SK-N-SH (cell line): ENCODE data around the gene SLC25A48. TPM values are rescaled to one million over a fixed set of nuclear protein-coding genes. Genes with fewer than 3 reads are reported as not detected.

Experiments
- CTCF ChIA-PET: fragments of 300-600, 350-600 bp; formaldehyde crosslinking; extraction: SDS; loops from one replicate; lab custom pipeline; 2021; lab: Yijun Ruan, JAX
- POLR2A ChIA-PET: fragments of 350-600 bp; sonication (Branson Sonifier 250); formaldehyde crosslinking; extraction: SDS; loops from one replicate; lab custom pipeline; 2020; ENCODE audit warnings: antibody characterized with exemption, inconsistent platforms; lab: Yijun Ruan, JAX
- DNase-seq: peaks from one replicate; pipeline ENCODE4 v3.0.0; 2012
- H2AFZ ChIP-seq: fragments of 200-600 bp; sonication (generic); 2 replicates; pipeline ENCODE4 v1.8.1; 2016; ENCODE audit warnings: antibody characterized with exemption, mild to moderate bottlenecking, low read depth
- H3F3A ChIP-seq: fragments of 200-600 bp; sonication (generic); replicated peaks from 2 replicates; pipeline ENCODE3; 2016; ENCODE audit warnings: antibody characterized with exemption, mild to moderate bottlenecking; ENCODE audit not compliant: insufficient read depth
- H3K27ac ChIP-seq, 2 experiments: fragments of 200-500 bp in 1 of 2; fragments of 200-600 bp in 1 of 2; sonication (Bioruptor generic) in 1 of 2; sonication (generic), shearing (Covaris generic) in 1 of 2; 2 replicates each; pipeline versions ENCODE4 v1.5.1 to v1.6.1; 2014 to 2016; ENCODE audit warnings: low read depth in 2 of 2, inconsistent platforms in 1 of 2, low read length in 1 of 2, mild to moderate bottlenecking in 1 of 2, mixed read lengths in 1 of 2
- H3K27me3 ChIP-seq: fragments of 200-600 bp; sonication (generic), shearing (Covaris generic); 2 replicates; pipeline ENCODE4 v1.6.1; 2016; ENCODE audit warnings: mixed run types; ENCODE audit not compliant: insufficient read depth
- H3K36me3 ChIP-seq, 2 experiments: fragments of 200-500 bp in 1 of 2; fragments of 200-600 bp in 1 of 2; sonication (Bioruptor generic) in 1 of 2; sonication (generic) in 1 of 2; replicated peaks in 1 of 2; 2 replicates each; pipeline versions ENCODE3 to v1.5.1; 2014 to 2016; ENCODE audit warnings: low read length in 1 of 2, mild to moderate bottlenecking in 1 of 2; ENCODE audit not compliant: insufficient read depth in 2 of 2, control insufficient read depth in 1 of 2
- H3K4me1 ChIP-seq, 2 experiments: fragments of 200-500 bp in 1 of 2; fragments of 200-600 bp in 1 of 2; sonication (Bioruptor generic) in 1 of 2; sonication (generic), shearing (Covaris generic) in 1 of 2; 2 replicates each; pipeline versions ENCODE4 v1.5.1 to v1.6.1; 2014 to 2016; ENCODE audit warnings: low read depth in 1 of 2, low read length in 1 of 2, mixed run types in 1 of 2; ENCODE audit not compliant: insufficient read depth in 2 of 2, control insufficient read depth in 1 of 2
- H3K4me2 ChIP-seq: fragments of 200-600 bp; sonication (generic), shearing (Covaris generic); 2 replicates; pipeline ENCODE4 v1.6.1; 2017; ENCODE audit warnings: mixed run types
- H3K4me3 ChIP-seq, 2 experiments: fragments of 200-500 bp in 1 of 2; fragments of 200-600 bp in 1 of 2; sonication (Bioruptor generic) in 1 of 2; sonication (generic), shearing (Covaris generic) in 1 of 2; 2 replicates each; pipeline versions ENCODE4 v1.5.1 to v1.8.1; 2014 to 2016; ENCODE audit warnings: low read depth in 2 of 2, inconsistent platforms in 1 of 2, low read length in 1 of 2, mild to moderate bottlenecking in 1 of 2, mixed read lengths in 1 of 2, moderate library complexity in 1 of 2
- H3K79me2 ChIP-seq: fragments of 200-600 bp; sonication (generic); 2 replicates; pipeline ENCODE4 v1.8.1; 2017; ENCODE audit warnings: mild to moderate bottlenecking; ENCODE audit not compliant: insufficient read depth
- H3K9ac ChIP-seq: fragments of 200-600 bp; sonication (generic); 2 replicates; pipeline ENCODE4 v1.6.1; 2017; ENCODE audit warnings: mixed run types
- H3K9me2 ChIP-seq: fragments of 200-600 bp; sonication (generic); 2 replicates; pipeline ENCODE4 v1.6.1; 2017; ENCODE audit warnings: mixed run types
- H3K9me3 ChIP-seq: fragments of 200-600 bp; sonication (generic); 2 replicates; pipeline ENCODE4 v1.6.1; 2017; ENCODE audit warnings: mixed run types, mild to moderate bottlenecking, moderate library complexity
- H4K20me1 ChIP-seq: fragments of 200-600 bp; sonication (generic); 2 replicates; pipeline ENCODE4 v1.6.1; 2017; ENCODE audit warnings: mild to moderate bottlenecking, mixed run types; ENCODE audit not compliant: insufficient read depth
- EZH2phosphoT487 ChIP-seq: fragments of 200-600 bp; sonication (generic); IDR thresholded peaks from 2 replicates; pipeline ENCODE4 v1.6.1; 2017; ENCODE audit warnings: low read depth, mixed run types, mild to moderate bottlenecking, antibody characterized with exemption, moderate library complexity, borderline replicate concordance
- FOXJ3 ChIP-seq: sonication (generic); formaldehyde crosslinking; IDR thresholded peaks from 2 replicates; pipeline ENCODE4 v1.5.1; 2020; ENCODE audit warnings: mild to moderate bottlenecking, missing genetic modification reagents
- GATA2 ChIP-seq: sonication (generic); formaldehyde crosslinking; IDR thresholded peaks from 2 replicates; pipeline ENCODE4 v1.5.0; 2020; ENCODE audit warnings: mild to moderate bottlenecking, missing genetic modification reagents
- IRF3 ChIP-seq: fragments of 150-350 bp; IDR thresholded peaks from 2 replicates; pipeline ENCODE4 v1.6.1; 2016; ENCODE audit warnings: mild to moderate bottlenecking, low read depth, low read length
- MEF2A ChIP-seq: IDR thresholded peaks from 2 replicates; pipeline ENCODE4 v1.4.0; 2012; ENCODE audit warnings: low read depth, borderline replicate concordance
- MXI1 ChIP-seq: IDR thresholded peaks from 2 replicates; pipeline ENCODE4 v1.6.1; 2012; ENCODE audit warnings: mild to moderate bottlenecking, low read depth, low read length, improper control_type of control experiment
- POLR2AphosphoS5 ChIP-seq: IDR thresholded peaks from 2 replicates; pipeline ENCODE4 v1.6.1; 2012; ENCODE audit warnings: low read depth, low read length
- RAD21 ChIP-seq: IDR thresholded peaks from 2 replicates; pipeline ENCODE4 v1.6.1; 2012; ENCODE audit warnings: mild to moderate bottlenecking, low read length
- RCOR1 ChIP-seq: fragments of 150-350 bp; IDR thresholded peaks from 2 replicates; pipeline ENCODE4 v1.6.1; 2017; ENCODE audit warnings: antibody characterized with exemption, low read length
- SIN3A ChIP-seq: IDR thresholded peaks from 2 replicates; pipeline ENCODE4 v1.6.1; 2012; ENCODE audit warnings: low read depth, mild to moderate bottlenecking, low read length, moderate library complexity, borderline replicate concordance
- TAF1 ChIP-seq: IDR thresholded peaks from 2 replicates; pipeline ENCODE4 v1.6.1; 2012; ENCODE audit warnings: low read depth, mild to moderate bottlenecking, low read length, moderate library complexity, borderline replicate concordance
- WGBS: methylation state at CpG from one replicate; pipeline ENCODE4 v1.1.6; 2017; ENCODE audit warnings: low lambda C conversion rate; 5-methylcytosine and 5-hydroxymethylcytosine counted together
- polyA plus RNA-seq, 3 experiments: library from polyadenylated mRNA; depleted of rRNA; stranded (reverse); fragments of >200 nt; gene quantifications; 2 replicates each; pipeline ENCODE4 v1.2.3, GENCODE V29; 2012
- TF ChIP-seq, protein P1 (sequence below): fragments of 150-350 bp; IDR thresholded peaks from 2 replicates; pipeline ENCODE4 v1.6.1; 2017; ENCODE audit warnings: antibody characterized with exemption, low read length, low read depth, borderline replicate concordance
- TF ChIP-seq, protein P2 (sequence below): IDR thresholded peaks from 2 replicates; pipeline ENCODE4 v1.4.0; 2012; ENCODE audit warnings: low read depth
- TF ChIP-seq, protein P3 (sequence below): IDR thresholded peaks from 2 replicates; pipeline ENCODE4; 2012
- TF ChIP-seq, protein P4 (sequence below): IDR thresholded peaks from 2 replicates; pipeline ENCODE4 v1.4.0; 2012; ENCODE audit warnings: low read depth, borderline replicate concordance

SLC25A48 gene
- polyA plus RNA-seq, 1 of the 3 experiments (the other 2 are of a cell fraction), result 0.23 TPM

DNA sequence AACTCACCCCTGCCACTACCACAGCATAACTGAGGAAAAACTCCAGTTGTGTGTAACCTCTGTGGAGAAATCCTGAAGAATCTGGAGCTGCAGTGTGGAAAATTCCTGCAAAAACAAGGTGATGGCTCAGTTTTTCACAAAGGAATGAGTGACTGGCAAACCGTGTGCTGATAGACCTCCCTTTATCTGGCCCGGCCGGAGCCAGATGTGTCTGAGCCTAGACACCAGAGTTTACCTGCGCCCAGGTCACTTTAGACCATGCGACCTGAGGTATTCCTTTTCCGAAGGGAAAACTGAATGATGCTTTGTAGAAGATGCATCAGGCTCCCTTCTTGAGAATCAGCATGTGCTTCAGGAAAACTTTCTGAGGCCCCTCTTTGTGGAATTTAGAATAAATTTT is 16.2 kb downstream of the SLC25A48 start:
- no peaks in the 10 kb centered on the region for H3K4me1 ChIP-seq
- H3K9me2 ChIP-seq, result no peaks in the 10 kb centered on the region
- H4K20me1 ChIP-seq, result no peaks in the 10 kb centered on the region
- no peak overlapping the region for H3K9ac ChIP-seq
- H3K79me2 ChIP-seq, result no peaks in the 10 kb centered on the region
- H3K36me3 ChIP-seq, result no peaks in the 10 kb centered on the region
- H3K27ac ChIP-seq, result no peak overlapping the region
- H3F3A ChIP-seq, result no peaks in the 10 kb centered on the region
- H3K4me3 ChIP-seq, result no peak overlapping the region
- no peaks in the 10 kb centered on the region for H3K9me3 ChIP-seq
- H2AFZ ChIP-seq, result no peak overlapping the region
- DNase-seq, result no peak
- TF ChIP-seq FOXJ3, result no peak
- TF ChIP-seq MXI1, result no peak
- TF ChIP-seq IRF3, result no peak
- TF ChIP-seq, protein P1, sequence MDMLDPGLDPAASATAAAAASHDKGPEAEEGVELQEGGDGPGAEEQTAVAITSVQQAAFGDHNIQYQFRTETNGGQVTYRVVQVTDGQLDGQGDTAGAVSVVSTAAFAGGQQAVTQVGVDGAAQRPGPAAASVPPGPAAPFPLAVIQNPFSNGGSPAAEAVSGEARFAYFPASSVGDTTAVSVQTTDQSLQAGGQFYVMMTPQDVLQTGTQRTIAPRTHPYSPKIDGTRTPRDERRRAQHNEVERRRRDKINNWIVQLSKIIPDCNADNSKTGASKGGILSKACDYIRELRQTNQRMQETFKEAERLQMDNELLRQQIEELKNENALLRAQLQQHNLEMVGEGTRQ, result no peak
- no peak for TF ChIP-seq POLR2AphosphoS5
- no peak for TF ChIP-seq RAD21
- no peak for TF ChIP-seq GATA2
- TF ChIP-seq, all 33 proteins: peak for 0
- 66% methylated on average over 3 of the region's 6 CpGs for WGBS
- CTCF ChIA-PET, result no interaction called here
- POLR2A ChIA-PET, result no interaction called here
- no peak overlapping the region for H3K4me2 ChIP-seq
- H3K27me3 ChIP-seq, result 0 out of 2 replicates have a peak, but pooled peaks cover 4% of the 10 kb centered on the region

DNA sequence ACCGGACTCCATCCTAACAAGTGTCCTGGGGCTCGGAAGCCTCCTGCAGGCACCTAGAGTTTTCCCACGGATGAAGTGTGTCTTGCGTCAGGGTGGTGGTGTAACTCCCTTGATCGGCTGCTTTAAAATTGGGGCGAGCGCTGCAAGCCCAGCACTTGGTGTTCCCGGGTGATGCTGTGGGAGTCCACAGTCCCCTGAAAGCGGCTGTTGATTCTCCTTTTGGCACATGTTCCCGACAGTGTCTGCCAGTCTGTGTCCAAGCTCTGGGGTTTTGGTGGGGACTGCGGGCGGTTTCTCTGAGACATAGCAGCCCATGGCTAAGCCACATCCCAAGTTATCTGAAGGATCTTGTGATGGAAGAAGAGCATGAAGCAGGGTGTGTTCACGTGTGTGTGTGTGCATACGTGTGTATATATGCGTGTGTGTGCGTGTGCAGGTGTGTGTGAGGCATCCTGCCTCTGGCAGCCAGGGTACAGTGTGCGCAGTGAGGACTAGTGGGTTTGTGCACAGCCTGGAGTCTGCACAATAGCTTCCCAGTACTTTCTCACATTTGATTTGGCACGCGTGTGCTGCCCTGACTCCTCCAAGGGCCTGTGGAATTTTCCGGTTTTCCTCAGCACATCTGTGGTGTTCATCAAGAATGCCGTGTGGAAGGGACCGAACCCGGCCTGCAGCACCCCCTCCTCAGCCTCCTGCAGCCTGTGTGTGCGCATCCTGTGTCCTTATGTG is 16.9 kb downstream of the SLC25A48 start:
- CTCF ChIA-PET, result no interaction called here
- H3K27ac ChIP-seq, result no peak overlapping the region
- 0 out of 2 replicates have a peak, but pooled peaks cover 4% of the 10 kb centered on the region for H3K27me3 ChIP-seq
- no peak overlapping the region for H3K4me3 ChIP-seq
- no peak overlapping the region for H3K9ac ChIP-seq
- H3K36me3 ChIP-seq, result no peaks in the 10 kb centered on the region
- no peaks in the 10 kb centered on the region for H3F3A ChIP-seq
- WGBS, result 60% methylated on average over 20 of the region's 24 CpGs
- no peak overlapping the region for H2AFZ ChIP-seq
- H4K20me1 ChIP-seq, result no peaks in the 10 kb centered on the region
- H3K4me2 ChIP-seq, result no peak overlapping the region
- H3K79me2 ChIP-seq, result no peaks in the 10 kb centered on the region
- H3K9me3 ChIP-seq, result no peaks in the 10 kb centered on the region
- H3K9me2 ChIP-seq, result no peaks in the 10 kb centered on the region
- no peak for DNase-seq
- POLR2A ChIA-PET, result no interaction called here
- no peaks in the 10 kb centered on the region for H3K4me1 ChIP-seq
- TF ChIP-seq, protein P2, sequence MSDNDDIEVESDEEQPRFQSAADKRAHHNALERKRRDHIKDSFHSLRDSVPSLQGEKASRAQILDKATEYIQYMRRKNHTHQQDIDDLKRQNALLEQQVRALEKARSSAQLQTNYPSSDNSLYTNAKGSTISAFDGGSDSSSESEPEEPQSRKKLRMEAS, result no peak
- TF ChIP-seq, protein P1, result no peak
- TF ChIP-seq, protein P3, sequence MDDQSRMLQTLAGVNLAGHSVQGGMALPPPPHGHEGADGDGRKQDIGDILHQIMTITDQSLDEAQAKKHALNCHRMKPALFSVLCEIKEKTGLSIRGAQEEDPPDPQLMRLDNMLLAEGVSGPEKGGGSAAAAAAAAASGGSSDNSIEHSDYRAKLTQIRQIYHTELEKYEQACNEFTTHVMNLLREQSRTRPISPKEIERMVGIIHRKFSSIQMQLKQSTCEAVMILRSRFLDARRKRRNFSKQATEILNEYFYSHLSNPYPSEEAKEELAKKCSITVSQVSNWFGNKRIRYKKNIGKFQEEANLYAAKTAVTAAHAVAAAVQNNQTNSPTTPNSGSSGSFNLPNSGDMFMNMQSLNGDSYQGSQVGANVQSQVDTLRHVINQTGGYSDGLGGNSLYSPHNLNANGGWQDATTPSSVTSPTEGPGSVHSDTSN, result no peak
- TF ChIP-seq RCOR1 (no peak), IRF3 (no peak), MXI1 (no peak), MEF2A (no peak), SIN3A (no peak), TAF1 (no peak), FOXJ3 (no peak), EZH2phosphoT487 (no peak)
- TF ChIP-seq, protein P4, sequence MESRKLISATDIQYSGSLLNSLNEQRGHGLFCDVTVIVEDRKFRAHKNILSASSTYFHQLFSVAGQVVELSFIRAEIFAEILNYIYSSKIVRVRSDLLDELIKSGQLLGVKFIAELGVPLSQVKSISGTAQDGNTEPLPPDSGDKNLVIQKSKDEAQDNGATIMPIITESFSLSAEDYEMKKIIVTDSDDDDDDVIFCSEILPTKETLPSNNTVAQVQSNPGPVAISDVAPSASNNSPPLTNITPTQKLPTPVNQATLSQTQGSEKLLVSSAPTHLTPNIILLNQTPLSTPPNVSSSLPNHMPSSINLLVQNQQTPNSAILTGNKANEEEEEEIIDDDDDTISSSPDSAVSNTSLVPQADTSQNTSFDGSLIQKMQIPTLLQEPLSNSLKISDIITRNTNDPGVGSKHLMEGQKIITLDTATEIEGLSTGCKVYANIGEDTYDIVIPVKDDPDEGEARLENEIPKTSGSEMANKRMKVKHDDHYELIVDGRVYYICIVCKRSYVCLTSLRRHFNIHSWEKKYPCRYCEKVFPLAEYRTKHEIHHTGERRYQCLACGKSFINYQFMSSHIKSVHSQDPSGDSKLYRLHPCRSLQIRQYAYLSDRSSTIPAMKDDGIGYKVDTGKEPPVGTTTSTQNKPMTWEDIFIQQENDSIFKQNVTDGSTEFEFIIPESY, result no peak
